NT2/D1 (cell line): ENCODE results near the gene SEC24A.

Source experiments
- SUZ12 ChIP-seq: IDR thresholded peaks from 2 replicates; pipeline ENCODE4 v1.6.1; 2011; ENCODE audit not compliant: insufficient read length, insufficient read depth; ENCODE audit errors: extremely low read depth
- YY1 ChIP-seq: IDR thresholded peaks from 2 replicates; pipeline ENCODE4 v1.6.1; 2011; ENCODE audit not compliant: insufficient read length, insufficient read depth

GRCh38 chr5:134626369-134627014, 22.1 kb upstream of the SEC24A start:
- TF ChIP-seq YY1 = no peak
- no peak for TF ChIP-seq SUZ12
